H54 (cell line): ENCODE measurements around the gene TMEM120B.

Experiments used
- DNase-seq: peaks from one replicate; pipeline ENCODE4 v3.0.0; 2011; ENCODE audit warnings: low spot score, mixed read lengths; ENCODE audit not compliant: insufficient read length
- FAIRE-seq: peaks from 3 replicates; lab custom pipeline; 2011; peaks lifted over from hg19 to GRCh38; lab: Jason Lieb, UNC
- POLR2A ChIP-seq: IDR thresholded peaks from 2 replicates; pipeline ENCODE4 v1.6.1; 2011; ENCODE audit warnings: low read depth, mild to moderate bottlenecking, low read length

TMEM120B gene

GRCh38 chr12:121810234-121810817 lies 97.8 kb downstream of the TMEM120B start:
- FAIRE-seq (no peak), DNase-seq (no peak)
- no peak for TF ChIP-seq POLR2A

DNA sequence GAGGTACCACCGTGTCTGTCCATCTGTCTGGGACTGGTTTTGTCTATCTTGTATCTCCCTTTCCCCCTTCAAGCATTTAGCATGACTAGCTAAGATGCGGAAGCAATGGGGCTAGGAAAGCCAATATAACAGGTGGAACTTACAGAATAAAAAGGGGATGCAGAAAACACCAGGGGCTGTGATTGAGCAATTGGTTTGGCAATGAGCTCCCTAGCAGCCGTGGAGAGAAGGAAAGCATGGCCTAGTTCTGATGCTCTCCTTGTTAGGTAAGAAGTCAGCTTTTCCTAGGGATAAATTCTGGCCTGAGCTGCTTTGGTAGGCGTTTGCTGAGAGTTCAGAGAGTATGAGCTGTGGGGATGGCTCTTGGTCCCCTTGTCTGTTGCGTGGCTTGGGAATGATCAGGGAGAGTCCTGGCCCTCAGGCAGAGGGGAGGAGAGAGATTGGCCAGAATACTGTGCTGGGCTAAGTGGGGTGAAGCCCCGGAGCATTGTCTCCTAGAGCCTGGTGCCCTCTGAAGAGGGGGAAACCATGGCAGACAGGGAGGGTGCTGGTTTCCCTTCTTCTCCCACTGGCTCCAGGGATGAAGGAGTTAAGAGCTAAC lies 98.4 kb downstream of the TMEM120B start:
- DNase-seq (no peak), FAIRE-seq (no peak)
- TF ChIP-seq POLR2A, result no peak

DNA sequence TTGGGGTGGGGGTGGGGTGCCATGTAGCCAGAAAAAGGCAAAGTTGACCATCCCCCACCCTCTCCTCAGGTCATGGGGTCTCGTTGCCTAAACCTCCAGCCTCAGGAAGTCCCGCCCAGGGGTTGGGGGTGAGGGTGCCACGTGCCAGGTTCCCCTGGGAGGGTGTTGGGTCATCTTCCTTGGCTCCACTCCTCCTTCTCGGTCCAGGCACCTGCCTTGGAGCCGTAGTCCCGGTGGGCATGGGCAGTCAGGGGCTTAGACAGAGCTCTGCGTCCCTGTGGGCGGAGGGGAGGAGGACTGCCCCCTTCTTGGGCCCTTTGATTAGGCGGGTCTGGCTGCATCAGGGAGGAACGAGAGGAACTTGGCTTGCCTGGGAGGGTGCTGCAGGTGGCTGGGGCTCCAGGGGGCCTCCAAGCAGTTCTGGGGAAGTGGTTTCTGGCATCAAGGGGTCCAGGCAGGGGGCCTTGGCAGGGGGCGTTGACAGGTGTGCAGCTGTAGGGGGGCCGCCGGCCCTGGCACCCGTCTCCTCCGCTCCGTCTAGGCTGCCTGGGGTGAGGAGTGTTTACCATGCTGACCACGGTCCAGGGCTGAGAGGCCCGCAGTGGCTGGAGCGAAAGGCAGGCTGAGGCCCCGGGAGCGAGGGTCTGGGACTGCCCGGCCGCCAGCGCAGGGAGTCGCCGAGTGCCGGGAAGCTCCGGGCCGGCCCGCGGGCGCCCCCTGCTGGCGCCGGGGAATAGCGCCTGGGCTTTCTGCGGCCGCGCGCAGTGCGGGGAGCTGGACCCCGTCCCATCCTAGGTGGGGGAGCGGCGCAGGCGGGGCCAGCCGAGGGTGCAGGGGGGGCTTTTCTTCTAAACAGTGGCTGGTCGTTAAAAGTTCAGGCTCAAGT lies 99.1 kb downstream of the TMEM120B start:
- FAIRE-seq (no peak), DNase-seq (peak; percentile 88)

GRCh38 chr12:121812320-121812871 lies 99.8 kb downstream of the TMEM120B start:
- FAIRE-seq (no peak), DNase-seq (peak; percentile 77)
- TF ChIP-seq POLR2A, result no peak

More for the DNA sequence above, 99.1 kb downstream of the TMEM120B start:
- TF ChIP-seq POLR2A, result no peak

DNA sequence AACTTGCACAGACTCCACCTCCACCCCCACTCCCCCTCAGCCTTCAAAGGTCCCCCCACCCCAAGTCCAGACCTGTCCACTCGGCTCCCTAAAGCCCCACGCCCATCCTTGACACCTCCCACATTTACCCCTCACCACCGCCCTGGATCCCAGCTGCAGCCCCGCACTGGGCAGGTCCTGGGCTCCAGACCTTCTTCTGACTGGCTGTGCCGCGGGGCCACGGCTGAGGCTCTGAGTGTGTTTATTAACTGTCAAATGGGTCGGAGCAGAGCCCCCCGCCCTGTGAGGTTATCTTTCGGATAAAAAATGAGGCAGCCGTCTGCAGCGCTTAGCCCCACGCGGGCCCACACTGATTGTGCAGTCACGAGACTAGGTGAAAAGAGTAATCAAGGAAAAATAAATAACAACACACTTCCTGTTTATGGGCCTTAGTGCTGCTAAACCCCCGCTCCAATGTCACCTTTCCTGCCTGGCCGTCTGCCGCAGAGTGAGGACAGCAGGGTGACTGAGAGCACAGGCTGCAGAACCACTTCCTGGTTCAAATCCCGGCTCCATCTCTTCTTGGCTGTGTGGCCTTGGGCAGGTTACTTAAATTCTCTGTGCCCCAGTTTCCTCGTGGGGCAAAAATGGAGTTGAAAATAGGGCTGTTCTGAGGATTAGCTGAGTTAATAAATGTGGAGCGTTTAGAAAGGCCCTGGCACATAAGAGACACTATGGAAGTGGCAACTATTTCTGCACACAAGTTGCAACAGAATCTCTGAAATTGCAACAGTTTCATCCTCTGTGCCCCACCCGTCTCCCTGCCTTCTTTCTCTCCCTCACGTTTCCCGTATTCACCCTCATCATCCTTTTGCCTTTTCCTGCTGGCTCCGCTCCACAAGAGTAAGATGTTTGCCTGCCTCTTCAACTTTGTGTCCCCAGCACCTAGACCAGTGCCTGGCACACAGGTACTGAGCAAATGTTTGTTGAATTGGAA lies 100.7 kb downstream of the TMEM120B start:
- no peak for DNase-seq
- TF ChIP-seq POLR2A, result no peak
- no peak for FAIRE-seq

- FAIRE-seq, result no peak
- no peak for DNase-seq
- no peak for TF ChIP-seq POLR2A
These were observed 101.4 kb downstream of the TMEM120B start for GRCh38 chr12:121813951-121814350.

GRCh38 chr12:121814429-121815119 lies 102.0 kb downstream of the TMEM120B start:
- no peak for TF ChIP-seq POLR2A
- DNase-seq (no peak), FAIRE-seq (no peak)

GRCh38 chr12:121815263-121815662 lies 102.7 kb downstream of the TMEM120B start:
- DNase-seq, result no peak
- TF ChIP-seq POLR2A, result no peak
- FAIRE-seq, result no peak

DNA sequence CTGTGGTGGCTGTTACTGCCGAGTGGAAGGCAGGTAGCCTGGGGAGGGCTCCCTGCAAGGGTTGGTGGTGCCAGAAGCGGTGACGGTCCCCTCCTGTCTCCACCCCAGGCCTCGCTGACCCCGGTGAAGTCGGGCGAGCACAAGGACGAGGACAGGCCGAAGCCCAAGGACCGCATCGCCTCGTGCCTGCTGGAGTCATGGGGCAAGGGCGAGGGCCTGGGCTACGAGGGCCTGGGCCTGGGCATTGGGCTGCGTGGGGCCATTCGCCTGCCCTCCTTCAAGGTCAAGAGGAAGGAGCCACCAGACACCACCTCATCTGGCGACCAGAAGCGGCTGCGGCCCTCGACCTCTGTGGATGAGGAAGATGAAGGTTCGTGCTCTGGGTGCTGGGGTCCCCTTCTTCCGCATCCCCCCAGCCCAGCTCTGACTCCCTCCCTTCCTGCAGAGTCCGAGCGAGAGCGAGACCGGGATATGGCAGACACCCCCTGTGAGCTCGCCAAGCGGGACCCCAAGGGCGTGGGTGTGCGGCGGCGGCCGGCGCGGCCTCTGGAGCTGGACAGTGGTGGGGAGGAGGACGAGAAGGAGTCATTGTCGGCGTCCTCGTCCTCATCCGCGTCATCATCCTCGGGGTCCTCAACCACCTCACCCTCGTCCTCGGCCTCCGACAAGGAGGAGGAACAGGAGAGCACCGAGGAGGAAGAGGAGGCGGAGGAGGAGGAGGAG lies 104.5 kb downstream of the TMEM120B start:
- TF ChIP-seq POLR2A, result no peak
- FAIRE-seq, result no peak
- no peak for DNase-seq

DNA sequence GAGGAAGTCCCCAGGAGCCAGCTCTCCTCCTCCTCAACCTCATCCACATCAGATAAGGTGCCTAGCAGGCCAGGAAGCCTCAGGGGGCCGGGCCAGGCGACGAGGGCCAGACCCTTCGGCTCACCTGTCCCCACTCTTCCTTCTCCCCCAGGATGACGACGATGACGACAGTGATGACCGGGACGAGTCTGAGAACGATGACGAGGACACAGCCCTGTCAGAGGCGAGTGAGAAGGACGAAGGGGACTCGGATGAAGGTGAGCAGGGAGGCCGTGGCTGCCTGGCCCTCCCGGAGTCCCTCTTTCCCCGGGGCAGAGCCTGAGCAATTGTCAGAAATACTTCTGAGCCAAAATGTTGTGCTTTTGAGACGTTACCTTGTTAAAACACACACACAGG lies 105.1 kb downstream of the TMEM120B start:
- no peak for FAIRE-seq
- TF ChIP-seq POLR2A, result no peak
- no peak for DNase-seq

DNA sequence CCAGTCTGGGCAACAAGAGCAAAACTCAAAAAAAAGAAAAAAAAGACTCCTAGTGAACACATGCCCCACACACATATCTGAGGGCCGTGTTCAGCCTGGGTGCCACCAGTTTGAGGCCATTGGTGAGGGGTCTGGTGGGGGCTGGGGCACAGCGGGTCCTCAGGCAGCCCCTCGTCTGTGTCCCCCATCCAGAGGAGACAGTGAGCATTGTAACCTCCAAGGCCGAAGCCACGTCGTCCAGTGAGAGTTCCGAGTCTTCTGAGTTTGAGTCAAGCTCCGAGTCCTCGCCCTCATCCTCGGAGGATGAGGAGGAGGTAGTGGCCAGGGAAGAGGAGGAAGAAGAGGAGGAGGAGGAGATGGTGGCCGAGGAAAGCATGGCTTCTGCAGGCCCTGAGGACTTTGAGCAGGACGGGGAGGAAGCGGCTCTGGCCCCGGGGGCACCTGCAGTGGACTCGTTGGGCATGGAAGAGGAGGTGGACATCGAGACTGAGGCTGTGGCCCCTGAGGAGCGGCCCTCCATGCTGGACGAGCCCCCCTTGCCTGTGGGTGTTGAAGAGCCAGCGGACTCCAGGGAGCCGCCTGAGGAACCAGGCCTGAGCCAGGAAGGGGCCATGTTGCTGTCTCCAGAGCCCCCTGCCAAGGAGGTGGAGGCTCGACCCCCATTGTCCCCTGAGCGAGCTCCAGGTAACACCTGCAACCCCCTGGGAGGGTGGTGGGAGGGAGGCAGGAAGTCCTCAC lies 106.8 kb downstream of the TMEM120B start:
- DNase-seq (no peak), FAIRE-seq (no peak)
- no peak for TF ChIP-seq POLR2A
